WTC11 (cell line): ENCODE data around the gene PTPN3. TPM values are rescaled to one million over a fixed set of nuclear protein-coding genes. Genes with fewer than 3 reads are reported as not detected.

ENCODE experiments used
- ATAC-seq: fragments of 200-7000 bp; cut with Tn5 transposase; 2 replicates; pipeline ENCODE4 v1.10.0; 2021; ENCODE audit warnings: mild to moderate bottlenecking, moderate library complexity
- CTCF ChIA-PET: fragments of 300-600 bp; sonication (Branson Sonifier 250); formaldehyde crosslinking; loops from one replicate; lab custom pipeline; 2021; ENCODE audit warnings: antibody characterized with exemption; lab: Charles Lee
- POLR2A ChIA-PET: fragments of 350-600 bp; sonication (Branson Sonifier 250); formaldehyde crosslinking; loops from one replicate; lab custom pipeline; 2021; ENCODE audit warnings: antibody characterized with exemption; lab: Charles Lee
- DNase-seq: peaks from one replicate; pipeline ENCODE4 v3.0.0; 2021; ENCODE audit warnings: low spot score
- H3K27ac Mint-ChIP-seq: 2 replicates; pipeline ENCODE4 v1.8.0; 2021; ENCODE audit warnings: mixed read lengths
- H3K27me3 Mint-ChIP-seq: 2 replicates; pipeline ENCODE4 v1.8.0; 2021; ENCODE audit warnings: low read depth, mild to moderate bottlenecking, moderate library complexity, mixed read lengths
- H3K36me3 Mint-ChIP-seq: 2 replicates; pipeline ENCODE4 v1.8.0; 2021; ENCODE audit warnings: mixed read lengths
- H3K4me1 Mint-ChIP-seq: 2 replicates; pipeline ENCODE4 v1.8.0; 2022; ENCODE audit warnings: mixed read lengths
- H3K4me3 Mint-ChIP-seq: 2 replicates; pipeline ENCODE4 v1.8.0; 2021; ENCODE audit warnings: mild to moderate bottlenecking, moderate library complexity, mixed read lengths
- H3K9me3 Mint-ChIP-seq: 2 replicates; pipeline ENCODE4 v1.8.0; 2021; ENCODE audit warnings: mixed read lengths
- AFF4 ChIP-seq: sonication (generic); formaldehyde crosslinking; IDR thresholded peaks from 2 replicates; pipeline ENCODE4 v1.8.1; 2023; ENCODE audit warnings: mild to moderate bottlenecking, missing genetic modification reagents, borderline replicate concordance
- AR ChIP-seq: fragments of 250-450 bp; sonication (Bioruptor Pico); IDR thresholded peaks from 2 replicates; pipeline ENCODE4 v1.9.0; 2021; ENCODE audit warnings: mild to moderate bottlenecking
- E2F1 ChIP-seq: sonication (generic); formaldehyde crosslinking; IDR thresholded peaks from 2 replicates; pipeline ENCODE4 v1.8.0; 2022; ENCODE audit warnings: mild to moderate bottlenecking, missing genetic modification reagents
- EMX1 ChIP-seq: fragments of 250-450 bp; sonication (Bioruptor Pico); IDR thresholded peaks from 2 replicates; pipeline ENCODE4 v1.8.0; 2021; ENCODE audit warnings: mild to moderate bottlenecking
- FOXK1 ChIP-seq: sonication (generic); formaldehyde crosslinking; IDR thresholded peaks from 2 replicates; pipeline ENCODE4 v1.8.0; 2022; ENCODE audit warnings: mild to moderate bottlenecking, moderate library complexity, missing genetic modification reagents
- GTF2I ChIP-seq: fragments of 250-450 bp; sonication (Bioruptor Pico); conservative IDR thresholded peaks from 2 replicates; pipeline ENCODE4 v1.4.0; 2021; ENCODE audit warnings: mild to moderate bottlenecking
- KAT7 ChIP-seq: sonication (generic); formaldehyde crosslinking; IDR thresholded peaks from 2 replicates; pipeline ENCODE4 v1.8.1; 2023; ENCODE audit warnings: missing genetic modification reagents, mild to moderate bottlenecking, borderline replicate concordance
- MXD4 ChIP-seq: fragments of 250-450 bp; sonication (Bioruptor Pico); IDR thresholded peaks from 2 replicates; pipeline ENCODE4 v1.8.0; 2021; ENCODE audit warnings: mild to moderate bottlenecking, moderate library complexity, borderline replicate concordance
- TCF7 ChIP-seq: sonication (generic); formaldehyde crosslinking; IDR thresholded peaks from 2 replicates; pipeline ENCODE4 v1.8.0; 2022; ENCODE audit warnings: mild to moderate bottlenecking, low read depth, missing genetic modification reagents, moderate library complexity
- TEAD4 ChIP-seq: sonication (generic); formaldehyde crosslinking; IDR thresholded peaks from 2 replicates; pipeline ENCODE4 v1.8.0; 2022; ENCODE audit warnings: mild to moderate bottlenecking, missing genetic modification reagents
- ZMAT4 ChIP-seq: fragments of 250-450 bp; sonication (Bioruptor Pico); IDR thresholded peaks from 2 replicates; pipeline ENCODE4 v1.9.0; 2021; ENCODE audit warnings: mild to moderate bottlenecking
- ZNF219 ChIP-seq: sonication (generic); formaldehyde crosslinking; IDR thresholded peaks from 2 replicates; pipeline ENCODE4 v1.8.0; 2023; ENCODE audit warnings: missing genetic modification reagents, mild to moderate bottlenecking, borderline replicate concordance
- ZNF232 ChIP-seq: sonication (generic); formaldehyde crosslinking; IDR thresholded peaks from 2 replicates; pipeline ENCODE4 v1.8.0; 2022; ENCODE audit warnings: mild to moderate bottlenecking, missing genetic modification reagents
- ZNF317 ChIP-seq: sonication (generic); formaldehyde crosslinking; IDR thresholded peaks from 2 replicates; pipeline ENCODE4 v1.8.1; 2023; ENCODE audit warnings: low read depth, mild to moderate bottlenecking, moderate library complexity, missing genetic modification reagents, borderline replicate concordance
- ZNF396 ChIP-seq: fragments of 250-450 bp; sonication (Bioruptor Pico); IDR thresholded peaks from 2 replicates; pipeline ENCODE4 v1.8.0; 2021; ENCODE audit warnings: mild to moderate bottlenecking, moderate library complexity, borderline replicate concordance
- ZNF416 ChIP-seq: fragments of 250-450 bp; sonication (Bioruptor Pico); IDR thresholded peaks from 2 replicates; pipeline ENCODE4 v1.9.0; 2021; ENCODE audit warnings: mild to moderate bottlenecking, inconsistent platforms
- total RNA-seq: library from RNA; stranded (reverse); gene quantifications from 3 replicates; pipeline ENCODE4 v1.2.3, GENCODE V29; 2021

The PTPN3 gene
- total RNA-seq, 1 experiment from 2014 or later = 1.7 TPM

GRCh38 chr9:109497226-109498153 lies 617 bp downstream of the PTPN3 start:
- peak; percentile 23 for ATAC-seq
- ChIA-PET POLR2A (interaction anchor here (0.6 kb wide), 1 partner anchor 84 kb away, joined by 4 read pairs; no protein-coding TSS in a partner anchor), CTCF (interaction anchor here (0.8 to 4.5 kb wide), 7 partner anchors 24 to 87 kb away, joined by 3 to 18 read pairs (median 5); no protein-coding TSS in a partner anchor)
- no peak for TF ChIP-seq MXD4 (CRISPR knock-in tag)
- no peak for TF ChIP-seq ZNF219
- no peak for TF ChIP-seq TCF7 (CRISPR knock-in tag)
- no peak for TF ChIP-seq GTF2I (CRISPR knock-in tag)
- no peak for TF ChIP-seq EMX1 (CRISPR knock-in tag)
- no peak for TF ChIP-seq AFF4
- TF ChIP-seq TEAD4 (CRISPR knock-in tag) = no peak
- TF ChIP-seq ZNF232 = no peak
- TF ChIP-seq ZMAT4 = no peak
- H3K4me1 Mint-ChIP-seq = peaks cover 20% of the 10 kb centered on the region
- no peaks in the 10 kb centered on the region for H3K9me3 Mint-ChIP-seq
- H3K27ac Mint-ChIP-seq = no peak overlapping the region
- H3K4me3 Mint-ChIP-seq = peak overlapping the region; percentile 66
- DNase-seq = no peak
- no peaks in the 10 kb centered on the region for H3K36me3 Mint-ChIP-seq
- peaks cover 76% of the 10 kb centered on the region for H3K27me3 Mint-ChIP-seq

GRCh38 chr9:109496841-109497225 lies 1.3 kb downstream of the PTPN3 start:
- no peak for DNase-seq
- no peaks in the 10 kb centered on the region for H3K9me3 Mint-ChIP-seq
- CTCF ChIA-PET = interaction anchor here (0.9 to 4.5 kb wide), 7 partner anchors 27 to 486 kb away, joined by 3 to 18 read pairs (median 5); no protein-coding TSS in a partner anchor
- peak overlapping the region; percentile 66 for H3K4me3 Mint-ChIP-seq
- H3K27ac Mint-ChIP-seq = no peak overlapping the region
- no peaks in the 10 kb centered on the region for H3K36me3 Mint-ChIP-seq
- no peak for TF ChIP-seq FOXK1 (CRISPR knock-in tag)
- TF ChIP-seq E2F1 (CRISPR knock-in tag) = no peak
- no peak for TF ChIP-seq AR (CRISPR knock-in tag)
- TF ChIP-seq ZNF416 (CRISPR knock-in tag) = no peak
- TF ChIP-seq MXD4 (CRISPR knock-in tag) = no peak
- no peak for TF ChIP-seq ZNF317
- no peak for TF ChIP-seq KAT7
- no peak for TF ChIP-seq AFF4
- TF ChIP-seq ZNF396 (CRISPR knock-in tag) = no peak
- POLR2A ChIA-PET = no interaction called here
- peaks cover 70% of the 10 kb centered on the region for H3K27me3 Mint-ChIP-seq
- H3K4me1 Mint-ChIP-seq = peaks cover 20% of the 10 kb centered on the region
- ATAC-seq = no peak
